GM23338 (cell line): ENCODE measurements around the gene RIMS1. TPM values are rescaled to one million over a fixed set of nuclear protein-coding genes. Genes with fewer than 3 reads are reported as not detected.

ENCODE experiments used
- ATAC-seq: fragments of 200-7000 bp; cut with Tn5 transposase; 3 replicates; pipeline ENCODE4 v1.9.1; 2020
- DNase-seq: peaks from one replicate; pipeline ENCODE4 v3.0.0-alpha.2; 2015; ENCODE audit warnings: low spot score
- H2AFZ ChIP-seq: fragments of 200-600 bp; sonication (generic); 2 replicates; pipeline ENCODE4 v1.8.0; 2016; ENCODE audit warnings: antibody characterized with exemption, mild to moderate bottlenecking, moderate library complexity
- H3F3A ChIP-seq: fragments of 200-600 bp; sonication (generic); replicated peaks from 2 replicates; pipeline ENCODE4 v1.8.0; 2017; ENCODE audit warnings: antibody characterized with exemption, mixed run types, low read depth
- H3K27ac ChIP-seq: fragments of 200-600 bp; sonication (generic); 2 replicates; pipeline ENCODE4 v1.6.1; 2016; ENCODE audit warnings: low read depth
- H3K27me3 ChIP-seq: fragments of 200-600 bp; sonication (generic); 2 replicates; pipeline ENCODE4 v1.8.0; 2016; ENCODE audit warnings: mild to moderate bottlenecking, mixed run types, moderate library complexity; ENCODE audit not compliant: insufficient read depth
- H3K36me3 ChIP-seq: fragments of 200-600 bp; sonication (generic); 2 replicates; pipeline ENCODE4 v1.8.0; 2016; ENCODE audit warnings: mild to moderate bottlenecking; ENCODE audit not compliant: insufficient read depth
- H3K4me1 ChIP-seq: fragments of 200-600 bp; sonication (generic); 2 replicates; pipeline ENCODE4 v1.8.0; 2016; ENCODE audit warnings: mild to moderate bottlenecking, moderate library complexity; ENCODE audit not compliant: insufficient read depth
- H3K4me2 ChIP-seq: fragments of 200-600 bp; sonication (generic); 2 replicates; pipeline ENCODE4 v1.7.1; 2017; ENCODE audit warnings: mixed run types
- H3K4me3 ChIP-seq: fragments of 200-600 bp; sonication (generic); 2 replicates; pipeline ENCODE4 v1.6.1; 2016; ENCODE audit warnings: mixed run types
- H3K79me2 ChIP-seq: fragments of 200-600 bp; sonication (generic); replicated peaks from 2 replicates; pipeline ENCODE4 v1.8.0; 2017; ENCODE audit warnings: mild to moderate bottlenecking; ENCODE audit not compliant: insufficient read depth
- H3K9me2 ChIP-seq: fragments of 200-600 bp; sonication (generic); 2 replicates; pipeline ENCODE4 v1.8.0; 2017; ENCODE audit not compliant: insufficient read depth
- H4K20me1 ChIP-seq: fragments of 200-600 bp; sonication (generic); replicated peaks from 2 replicates; pipeline ENCODE4 v1.8.0; 2017; ENCODE audit warnings: mild to moderate bottlenecking; ENCODE audit not compliant: insufficient read depth
- H3K27ac Mint-ChIP-seq: 2 replicates; pipeline ENCODE4 v1.8.0; 2020; ENCODE audit warnings: inconsistent platforms, mild to moderate bottlenecking, moderate library complexity, mixed read lengths
- H3K27me3 Mint-ChIP-seq: 3 replicates; pipeline ENCODE4 v1.8.0; 2022; ENCODE audit warnings: low read depth, mild to moderate bottlenecking, moderate library complexity, mixed read lengths, inconsistent platforms; ENCODE audit not compliant: insufficient read depth, poor library complexity
- H3K36me3 Mint-ChIP-seq: 3 replicates; pipeline ENCODE4 v1.8.0; 2021; ENCODE audit warnings: low read depth, mild to moderate bottlenecking, inconsistent platforms, moderate library complexity, mixed read lengths
- H3K4me1 Mint-ChIP-seq: 3 replicates; pipeline ENCODE4 v1.8.0; 2020; ENCODE audit warnings: mild to moderate bottlenecking, inconsistent platforms, mixed read lengths
- H3K4me3 Mint-ChIP-seq: 3 replicates; pipeline ENCODE4 v1.8.0; 2021; ENCODE audit warnings: moderate library complexity, mild to moderate bottlenecking, inconsistent platforms, mixed read lengths
- H3K9me3 Mint-ChIP-seq: 3 replicates; pipeline ENCODE4 v1.8.0; 2020; ENCODE audit warnings: moderate library complexity, mild to moderate bottlenecking, inconsistent platforms, mixed read lengths
- CREB1 ChIP-seq: fragments of 250-450 bp; sonication (Bioruptor Pico); IDR thresholded peaks from 2 replicates; pipeline ENCODE4 v1.5.0; 2020; ENCODE audit warnings: low read depth, mild to moderate bottlenecking, moderate library complexity
- EZH2 ChIP-seq: fragments of 200-600 bp; sonication (generic); IDR thresholded peaks from one replicate; pipeline ENCODE4 v1.8.0; 2017; ENCODE audit warnings: antibody characterized with exemption, mild to moderate bottlenecking, low read depth; ENCODE audit not compliant: unreplicated experiment
- EZH2phosphoT487 ChIP-seq: fragments of 200-600 bp; sonication (generic); IDR thresholded peaks from one replicate; pipeline ENCODE4 v1.8.1; 2018; ENCODE audit warnings: antibody characterized with exemption; ENCODE audit not compliant: unreplicated experiment
- JUNB ChIP-seq: IDR thresholded peaks from one replicate; pipeline ENCODE4 v1.6.1; 2016; ENCODE audit warnings: antibody characterized with exemption; ENCODE audit not compliant: unreplicated experiment
- NANOG ChIP-seq: IDR thresholded peaks from 2 replicates; pipeline ENCODE4 v1.6.1; 2016; ENCODE audit warnings: antibody characterized with exemption, borderline replicate concordance
- POLR2AphosphoS5 ChIP-seq: IDR thresholded peaks from 2 replicates; pipeline ENCODE4 v1.6.1; 2016; ENCODE audit warnings: antibody characterized with exemption, low read depth
- STAT1 ChIP-seq: IDR thresholded peaks from one replicate; pipeline ENCODE4 v1.6.1; 2016; ENCODE audit warnings: antibody characterized with exemption; ENCODE audit not compliant: unreplicated experiment
- ZNF114 ChIP-seq: fragments of 250-450 bp; sonication (Bioruptor Pico); IDR thresholded peaks from 2 replicates; pipeline ENCODE4 v1.5.0; 2020; ENCODE audit warnings: mild to moderate bottlenecking, moderate library complexity
- ZNF331 ChIP-seq: fragments of 250-450 bp; sonication (Bioruptor Pico); IDR thresholded peaks from 2 replicates; pipeline ENCODE4 v1.5.0; 2020; ENCODE audit warnings: low read depth, mild to moderate bottlenecking, moderate library complexity
- polyA plus RNA-seq: library from polyadenylated mRNA; unstranded; fragments of >200 nt; fragmentation: Nextera tagmentation; extraction: Ambion mirVana; gene quantifications from 2 replicates; pipeline ENCODE4 v1.2.1, GENCODE V29; 2016
- total RNA-seq: library from RNA; depleted of rRNA; stranded (reverse); fragments of >200 nt; shearing (Covaris generic); gene quantifications from 2 replicates; pipeline ENCODE4 v1.2.3, GENCODE V29; 2014
- TF ChIP-seq, protein P1 (sequence below): fragments of 250-450 bp; sonication (Bioruptor Pico); IDR thresholded peaks from 2 replicates; pipeline ENCODE4 v1.5.0; 2020; ENCODE audit warnings: mild to moderate bottlenecking, moderate library complexity
- TF ChIP-seq, protein P2 (sequence below): IDR thresholded peaks from one replicate; pipeline ENCODE4 v1.6.1; 2018; ENCODE audit warnings: antibody characterized with exemption; ENCODE audit not compliant: unreplicated experiment
- TF ChIP-seq, protein P3 (sequence below): IDR thresholded peaks from 2 replicates; pipeline ENCODE4 v1.6.1; 2016; ENCODE audit warnings: antibody characterized with exemption
- TF ChIP-seq, protein P4 (sequence below), 2 experiments: fragments of 200-600 bp in 1 of 2; sonication (generic) in 1 of 2; conservative IDR thresholded peaks; 2 replicates each; pipeline versions ENCODE4 v1.5.1 to v1.6.1; 2016 to 2017; ENCODE audit warnings: antibody characterized with exemption in 2 of 2, low read depth in 2 of 2, mild to moderate bottlenecking in 2 of 2, moderate library complexity in 1 of 2

RIMS1 gene
- total and polyA plus RNA-seq, 2 experiments from 2014 or later: 0.89 to 4.0 TPM

DNA sequence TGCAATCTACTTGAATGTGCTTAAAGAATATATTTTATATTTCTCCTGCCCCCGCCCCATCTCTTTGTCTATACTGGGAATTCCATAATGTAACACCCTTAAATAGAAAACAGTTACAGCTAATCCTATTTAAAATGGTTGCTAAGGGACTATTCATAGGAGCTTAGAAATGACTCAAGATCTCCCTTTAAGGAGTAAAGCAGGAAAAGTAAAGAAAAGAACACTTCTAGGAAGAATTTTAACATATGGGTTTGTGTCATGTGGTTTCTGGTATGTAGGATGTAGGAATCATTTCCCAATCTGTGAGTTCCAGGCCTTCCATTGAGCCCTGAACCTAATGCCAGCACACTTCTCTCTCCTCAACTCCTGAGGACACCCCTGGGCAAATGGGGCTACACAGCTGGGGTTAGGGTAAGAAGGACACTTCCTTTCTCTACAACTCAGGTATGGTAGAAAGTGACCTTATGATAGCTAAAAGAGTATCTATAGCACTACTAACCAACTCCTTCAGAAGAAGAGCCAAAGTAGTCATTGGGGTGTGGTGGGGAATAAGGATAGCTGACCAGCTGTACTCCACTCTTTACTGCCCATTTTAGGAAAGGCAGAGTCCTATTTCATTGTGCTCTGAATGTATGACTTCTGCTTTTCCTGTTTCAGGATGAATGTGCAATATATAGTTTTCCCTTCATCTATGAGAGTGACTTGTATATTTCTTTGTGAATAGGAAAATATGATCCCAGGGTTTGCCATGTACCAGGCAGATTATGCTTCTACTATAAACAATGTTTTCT is 27.3 kb downstream of the RIMS1 start:
- H3K9me3 Mint-ChIP-seq: no peaks in the 10 kb centered on the region
- no peaks in the 10 kb centered on the region for H3K27me3 Mint-ChIP-seq
- Histone ChIP-seq H4K20me1 (no peaks in the 10 kb centered on the region), H2AFZ (no peak overlapping the region), H3K27me3 (no peaks in the 10 kb centered on the region), H3K9me2 (no peaks in the 10 kb centered on the region), H3K79me2 (no peaks in the 10 kb centered on the region), H3K4me1 (no peaks in the 10 kb centered on the region), H3K27ac (no peak overlapping the region), H3K36me3 (no peaks in the 10 kb centered on the region), H3K4me2 (no peak overlapping the region), H3K4me3 (no peak overlapping the region), H3F3A (no peaks in the 10 kb centered on the region)
- no peak for ATAC-seq
- DNase-seq: peak; percentile 11
- no peaks in the 10 kb centered on the region for H3K36me3 Mint-ChIP-seq
- no peaks in the 10 kb centered on the region for H3K4me1 Mint-ChIP-seq
- no peak overlapping the region for H3K27ac Mint-ChIP-seq
- TF ChIP-seq CREB1 (CRISPR knock-in tag) (no peak), ZNF331 (CRISPR knock-in tag) (no peak), EZH2phosphoT487 (no peak), ZNF114 (no peak), EZH2 (no peak), STAT1 (no peak), JUNB (no peak), POLR2AphosphoS5 (no peak), NANOG (no peak)
- TF ChIP-seq, protein P1, sequence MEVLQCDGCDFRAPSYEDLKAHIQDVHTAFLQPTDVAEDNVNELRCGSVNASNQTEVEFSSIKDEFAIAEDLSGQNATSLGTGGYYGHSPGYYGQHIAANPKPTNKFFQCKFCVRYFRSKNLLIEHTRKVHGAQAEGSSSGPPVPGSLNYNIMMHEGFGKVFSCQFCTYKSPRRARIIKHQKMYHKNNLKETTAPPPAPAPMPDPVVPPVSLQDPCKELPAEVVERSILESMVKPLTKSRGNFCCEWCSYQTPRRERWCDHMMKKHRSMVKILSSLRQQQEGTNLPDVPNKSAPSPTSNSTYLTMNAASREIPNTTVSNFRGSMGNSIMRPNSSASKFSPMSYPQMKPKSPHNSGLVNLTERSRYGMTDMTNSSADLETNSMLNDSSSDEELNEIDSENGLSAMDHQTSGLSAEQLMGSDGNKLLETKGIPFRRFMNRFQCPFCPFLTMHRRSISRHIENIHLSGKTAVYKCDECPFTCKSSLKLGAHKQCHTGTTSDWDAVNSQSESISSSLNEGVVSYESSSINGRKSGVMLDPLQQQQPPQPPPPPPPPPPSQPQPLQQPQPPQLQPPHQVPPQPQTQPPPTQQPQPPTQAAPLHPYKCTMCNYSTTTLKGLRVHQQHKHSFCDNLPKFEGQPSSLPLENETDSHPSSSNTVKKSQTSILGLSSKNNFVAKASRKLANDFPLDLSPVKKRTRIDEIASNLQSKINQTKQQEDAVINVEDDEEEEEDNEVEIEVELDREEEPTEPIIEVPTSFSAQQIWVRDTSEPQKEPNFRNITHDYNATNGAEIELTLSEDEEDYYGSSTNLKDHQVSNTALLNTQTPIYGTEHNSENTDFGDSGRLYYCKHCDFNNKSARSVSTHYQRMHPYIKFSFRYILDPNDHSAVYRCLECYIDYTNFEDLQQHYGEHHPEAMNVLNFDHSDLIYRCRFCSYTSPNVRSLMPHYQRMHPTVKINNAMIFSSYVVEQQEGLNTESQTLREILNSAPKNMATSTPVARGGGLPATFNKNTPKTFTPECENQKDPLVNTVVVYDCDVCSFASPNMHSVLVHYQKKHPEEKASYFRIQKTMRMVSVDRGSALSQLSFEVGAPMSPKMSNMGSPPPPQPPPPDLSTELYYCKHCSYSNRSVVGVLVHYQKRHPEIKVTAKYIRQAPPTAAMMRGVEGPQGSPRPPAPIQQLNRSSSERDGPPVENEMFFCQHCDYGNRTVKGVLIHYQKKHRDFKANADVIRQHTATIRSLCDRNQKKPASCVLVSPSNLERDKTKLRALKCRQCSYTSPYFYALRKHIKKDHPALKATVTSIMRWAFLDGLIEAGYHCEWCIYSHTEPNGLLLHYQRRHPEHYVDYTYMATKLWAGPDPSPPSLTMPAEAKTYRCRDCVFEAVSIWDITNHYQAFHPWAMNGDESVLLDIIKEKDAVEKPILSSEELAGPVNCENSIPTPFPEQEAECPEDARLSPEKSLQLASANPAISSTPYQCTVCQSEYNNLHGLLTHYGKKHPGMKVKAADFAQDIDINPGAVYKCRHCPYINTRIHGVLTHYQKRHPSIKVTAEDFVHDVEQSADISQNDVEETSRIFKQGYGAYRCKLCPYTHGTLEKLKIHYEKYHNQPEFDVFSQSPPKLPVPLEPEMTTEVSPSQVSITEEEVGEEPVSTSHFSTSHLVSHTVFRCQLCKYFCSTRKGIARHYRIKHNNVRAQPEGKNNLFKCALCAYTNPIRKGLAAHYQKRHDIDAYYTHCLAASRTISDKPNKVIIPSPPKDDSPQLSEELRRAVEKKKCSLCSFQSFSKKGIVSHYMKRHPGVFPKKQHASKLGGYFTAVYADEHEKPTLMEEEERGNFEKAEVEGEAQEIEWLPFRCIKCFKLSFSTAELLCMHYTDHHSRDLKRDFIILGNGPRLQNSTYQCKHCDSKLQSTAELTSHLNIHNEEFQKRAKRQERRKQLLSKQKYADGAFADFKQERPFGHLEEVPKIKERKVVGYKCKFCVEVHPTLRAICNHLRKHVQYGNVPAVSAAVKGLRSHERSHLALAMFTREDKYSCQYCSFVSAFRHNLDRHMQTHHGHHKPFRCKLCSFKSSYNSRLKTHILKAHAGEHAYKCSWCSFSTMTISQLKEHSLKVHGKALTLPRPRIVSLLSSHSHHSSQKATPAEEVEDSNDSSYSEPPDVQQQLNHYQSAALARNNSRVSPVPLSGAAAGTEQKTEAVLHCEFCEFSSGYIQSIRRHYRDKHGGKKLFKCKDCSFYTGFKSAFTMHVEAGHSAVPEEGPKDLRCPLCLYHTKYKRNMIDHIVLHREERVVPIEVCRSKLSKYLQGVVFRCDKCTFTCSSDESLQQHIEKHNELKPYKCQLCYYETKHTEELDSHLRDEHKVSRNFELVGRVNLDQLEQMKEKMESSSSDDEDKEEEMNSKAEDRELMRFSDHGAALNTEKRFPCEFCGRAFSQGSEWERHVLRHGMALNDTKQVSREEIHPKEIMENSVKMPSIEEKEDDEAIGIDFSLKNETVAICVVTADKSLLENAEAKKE (CRISPR knock-in tag): no peak
- TF ChIP-seq, protein P2, sequence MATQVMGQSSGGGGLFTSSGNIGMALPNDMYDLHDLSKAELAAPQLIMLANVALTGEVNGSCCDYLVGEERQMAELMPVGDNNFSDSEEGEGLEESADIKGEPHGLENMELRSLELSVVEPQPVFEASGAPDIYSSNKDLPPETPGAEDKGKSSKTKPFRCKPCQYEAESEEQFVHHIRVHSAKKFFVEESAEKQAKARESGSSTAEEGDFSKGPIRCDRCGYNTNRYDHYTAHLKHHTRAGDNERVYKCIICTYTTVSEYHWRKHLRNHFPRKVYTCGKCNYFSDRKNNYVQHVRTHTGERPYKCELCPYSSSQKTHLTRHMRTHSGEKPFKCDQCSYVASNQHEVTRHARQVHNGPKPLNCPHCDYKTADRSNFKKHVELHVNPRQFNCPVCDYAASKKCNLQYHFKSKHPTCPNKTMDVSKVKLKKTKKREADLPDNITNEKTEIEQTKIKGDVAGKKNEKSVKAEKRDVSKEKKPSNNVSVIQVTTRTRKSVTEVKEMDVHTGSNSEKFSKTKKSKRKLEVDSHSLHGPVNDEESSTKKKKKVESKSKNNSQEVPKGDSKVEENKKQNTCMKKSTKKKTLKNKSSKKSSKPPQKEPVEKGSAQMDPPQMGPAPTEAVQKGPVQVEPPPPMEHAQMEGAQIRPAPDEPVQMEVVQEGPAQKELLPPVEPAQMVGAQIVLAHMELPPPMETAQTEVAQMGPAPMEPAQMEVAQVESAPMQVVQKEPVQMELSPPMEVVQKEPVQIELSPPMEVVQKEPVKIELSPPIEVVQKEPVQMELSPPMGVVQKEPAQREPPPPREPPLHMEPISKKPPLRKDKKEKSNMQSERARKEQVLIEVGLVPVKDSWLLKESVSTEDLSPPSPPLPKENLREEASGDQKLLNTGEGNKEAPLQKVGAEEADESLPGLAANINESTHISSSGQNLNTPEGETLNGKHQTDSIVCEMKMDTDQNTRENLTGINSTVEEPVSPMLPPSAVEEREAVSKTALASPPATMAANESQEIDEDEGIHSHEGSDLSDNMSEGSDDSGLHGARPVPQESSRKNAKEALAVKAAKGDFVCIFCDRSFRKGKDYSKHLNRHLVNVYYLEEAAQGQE: no peak
- TF ChIP-seq, protein P3, sequence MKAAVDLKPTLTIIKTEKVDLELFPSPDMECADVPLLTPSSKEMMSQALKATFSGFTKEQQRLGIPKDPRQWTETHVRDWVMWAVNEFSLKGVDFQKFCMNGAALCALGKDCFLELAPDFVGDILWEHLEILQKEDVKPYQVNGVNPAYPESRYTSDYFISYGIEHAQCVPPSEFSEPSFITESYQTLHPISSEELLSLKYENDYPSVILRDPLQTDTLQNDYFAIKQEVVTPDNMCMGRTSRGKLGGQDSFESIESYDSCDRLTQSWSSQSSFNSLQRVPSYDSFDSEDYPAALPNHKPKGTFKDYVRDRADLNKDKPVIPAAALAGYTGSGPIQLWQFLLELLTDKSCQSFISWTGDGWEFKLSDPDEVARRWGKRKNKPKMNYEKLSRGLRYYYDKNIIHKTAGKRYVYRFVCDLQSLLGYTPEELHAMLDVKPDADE: no peak
- TF ChIP-seq, protein P4, sequence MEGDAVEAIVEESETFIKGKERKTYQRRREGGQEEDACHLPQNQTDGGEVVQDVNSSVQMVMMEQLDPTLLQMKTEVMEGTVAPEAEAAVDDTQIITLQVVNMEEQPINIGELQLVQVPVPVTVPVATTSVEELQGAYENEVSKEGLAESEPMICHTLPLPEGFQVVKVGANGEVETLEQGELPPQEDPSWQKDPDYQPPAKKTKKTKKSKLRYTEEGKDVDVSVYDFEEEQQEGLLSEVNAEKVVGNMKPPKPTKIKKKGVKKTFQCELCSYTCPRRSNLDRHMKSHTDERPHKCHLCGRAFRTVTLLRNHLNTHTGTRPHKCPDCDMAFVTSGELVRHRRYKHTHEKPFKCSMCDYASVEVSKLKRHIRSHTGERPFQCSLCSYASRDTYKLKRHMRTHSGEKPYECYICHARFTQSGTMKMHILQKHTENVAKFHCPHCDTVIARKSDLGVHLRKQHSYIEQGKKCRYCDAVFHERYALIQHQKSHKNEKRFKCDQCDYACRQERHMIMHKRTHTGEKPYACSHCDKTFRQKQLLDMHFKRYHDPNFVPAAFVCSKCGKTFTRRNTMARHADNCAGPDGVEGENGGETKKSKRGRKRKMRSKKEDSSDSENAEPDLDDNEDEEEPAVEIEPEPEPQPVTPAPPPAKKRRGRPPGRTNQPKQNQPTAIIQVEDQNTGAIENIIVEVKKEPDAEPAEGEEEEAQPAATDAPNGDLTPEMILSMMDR (conservative IDR thresholded peaks at IDR 0.05; ENCODE audit: low read depth in 2 of 2): no peak
- no peak overlapping the region for H3K4me3 Mint-ChIP-seq
